GM19455 (cell line): ENCODE data around the gene HINT1.
A peak's percentile ranks its signal among the peaks of the same experiment; 100 is the strongest.
"Not testable (repeated sequence)": the region's sequence is repeated elsewhere in the genome, so short reads cannot be mapped to it uniquely, and the experiment has no call there.

Experiments used
- ATAC-seq: cut with Tn5 transposase; IDR thresholded peaks from one replicate; pipeline ENCODE4 v1.9.1; 2021; ENCODE audit not compliant: unreplicated experiment

Gene HINT1

DNA sequence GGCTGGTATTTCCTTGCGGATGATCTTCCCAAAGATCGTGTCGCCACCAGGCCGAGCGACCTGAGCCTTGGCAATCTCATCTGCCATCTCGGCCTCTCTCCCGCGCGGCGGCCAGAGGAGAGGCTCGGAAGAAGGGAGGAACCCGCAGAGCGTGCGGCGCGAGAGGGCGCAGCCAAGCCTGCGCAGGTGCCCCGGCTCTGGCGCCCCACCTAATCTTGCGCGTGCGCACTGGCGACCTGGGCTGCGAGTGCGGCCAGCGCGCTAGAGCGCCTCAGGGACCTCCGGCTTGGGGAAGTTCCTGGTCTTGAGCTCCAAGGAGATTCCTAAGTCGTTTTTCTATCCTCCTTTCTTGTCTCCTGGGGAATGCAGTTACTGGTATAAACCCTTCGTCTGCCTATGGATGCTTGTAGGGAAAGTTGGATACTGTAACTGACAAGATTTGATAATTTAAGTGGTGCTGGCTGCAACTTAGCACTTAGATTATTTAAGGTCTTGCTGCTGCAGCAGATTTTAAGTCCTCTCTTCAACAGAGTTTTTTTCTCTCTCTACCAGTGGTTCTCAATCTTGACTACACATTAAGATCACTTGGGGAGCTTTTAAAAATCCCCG is at the start of gene HINT1:
HINT1 (minus strand) TSS at position 138 of the 609 bp plus-strand sequence; CDS start at position 87, 51 bp downstream.
- peak; percentile 84 for ATAC-seq

- no peak for ATAC-seq
These were observed 49.7 kb upstream of the HINT1 start for GRCh38 chr5:131214609-131215227.

DNA sequence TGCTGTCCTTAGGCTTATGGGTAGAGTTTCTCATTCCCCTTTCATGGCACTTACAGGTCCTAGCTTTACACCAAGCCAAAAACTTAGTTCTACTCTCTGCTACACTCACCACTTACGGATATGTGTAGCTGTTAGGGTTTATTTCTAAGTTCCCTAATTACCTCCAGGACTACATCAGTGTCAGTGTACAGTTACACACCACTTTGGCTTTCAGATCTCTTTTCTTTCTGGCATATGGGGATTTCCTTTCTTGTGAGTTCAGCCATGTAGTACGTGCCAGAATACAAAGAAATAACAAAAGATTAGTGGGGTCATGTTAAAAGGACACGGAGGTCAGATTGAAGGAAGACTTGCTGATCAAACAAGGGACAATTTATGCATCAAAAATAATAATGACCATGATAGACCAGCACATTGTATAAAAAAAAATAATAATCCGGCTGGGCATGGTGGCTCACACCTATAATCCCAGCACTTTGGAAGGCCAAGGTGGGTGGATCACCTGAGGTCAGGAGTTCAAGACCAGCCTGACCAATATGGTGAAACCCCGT is 47.5 kb upstream of the HINT1 start:
- ATAC-seq = peak; percentile 39

- no peak for ATAC-seq
These were observed 46.6 kb upstream of the HINT1 start for GRCh38 chr5:131211669-131212068.

DNA sequence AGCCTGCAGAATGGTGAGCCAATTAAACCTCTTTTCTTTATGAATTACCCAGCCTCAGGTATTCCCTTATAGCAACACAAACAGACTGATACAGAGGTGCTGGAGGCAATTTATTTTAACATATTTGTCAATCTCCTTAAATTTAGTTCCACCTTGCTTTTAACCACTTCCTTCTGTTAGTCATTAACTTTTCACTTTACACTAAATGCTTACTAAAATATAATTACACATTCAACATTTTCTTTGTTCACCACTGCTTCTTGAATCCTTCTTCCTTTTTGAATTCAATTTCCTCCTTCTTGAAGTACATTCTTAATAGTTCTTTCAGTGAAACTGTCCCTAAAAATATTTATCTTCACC is 45.1 kb upstream of the HINT1 start:
- no peak for ATAC-seq

GRCh38 chr5:131209506-131210150 is 44.6 kb upstream of the HINT1 start:
- peak; percentile 77 for ATAC-seq

- ATAC-seq = peak; percentile 32
These were observed 44.1 kb upstream of the HINT1 start for GRCh38 chr5:131209175-131209505.

- ATAC-seq = no peak
These were observed 41.7 kb upstream of the HINT1 start for GRCh38 chr5:131206772-131207171.

- ATAC-seq = no peak
These were observed 41.0 kb upstream of the HINT1 start for GRCh38 chr5:131206061-131206460.

DNA sequence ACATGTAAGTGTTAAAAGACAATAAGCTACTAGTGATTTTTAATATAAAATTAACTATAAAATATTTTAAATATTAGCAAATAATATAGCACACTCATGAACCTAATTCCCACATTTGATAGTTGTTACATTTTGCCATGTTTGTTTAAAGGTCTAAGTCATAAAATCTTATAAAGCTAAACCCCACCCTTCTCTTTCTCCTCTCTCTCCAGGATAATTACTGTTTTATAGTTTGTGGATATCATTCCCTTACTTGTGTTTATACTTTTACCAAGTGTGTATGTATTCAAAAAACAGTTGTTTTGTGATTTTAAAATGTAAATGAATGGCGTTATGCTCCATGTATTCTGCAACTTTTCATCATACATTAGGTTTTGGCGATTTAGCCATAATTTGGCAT is 39.9 kb upstream of the HINT1 start:
- no peak for ATAC-seq

DNA sequence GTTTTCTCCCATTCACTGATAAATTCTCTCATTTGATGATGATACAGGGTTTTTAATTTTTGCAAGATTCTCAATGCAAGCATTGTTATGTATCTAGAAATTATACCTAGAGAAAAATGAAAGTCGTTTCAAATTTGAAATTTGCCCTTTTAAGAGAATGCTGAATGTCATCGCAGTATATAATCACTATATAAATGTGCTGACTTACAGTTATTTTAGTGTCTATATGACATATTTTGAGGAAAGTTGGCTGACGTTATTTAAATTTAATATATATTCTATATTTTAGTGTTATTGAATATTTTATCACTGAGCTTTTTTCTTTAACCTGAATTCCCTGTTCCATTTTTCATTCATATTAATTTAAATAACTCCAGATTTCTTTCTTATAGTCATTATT is 35.5 kb upstream of the HINT1 start:
- no peak for ATAC-seq

GRCh38 chr5:131198625-131199024 is 33.6 kb upstream of the HINT1 start:
- no peak for ATAC-seq

DNA sequence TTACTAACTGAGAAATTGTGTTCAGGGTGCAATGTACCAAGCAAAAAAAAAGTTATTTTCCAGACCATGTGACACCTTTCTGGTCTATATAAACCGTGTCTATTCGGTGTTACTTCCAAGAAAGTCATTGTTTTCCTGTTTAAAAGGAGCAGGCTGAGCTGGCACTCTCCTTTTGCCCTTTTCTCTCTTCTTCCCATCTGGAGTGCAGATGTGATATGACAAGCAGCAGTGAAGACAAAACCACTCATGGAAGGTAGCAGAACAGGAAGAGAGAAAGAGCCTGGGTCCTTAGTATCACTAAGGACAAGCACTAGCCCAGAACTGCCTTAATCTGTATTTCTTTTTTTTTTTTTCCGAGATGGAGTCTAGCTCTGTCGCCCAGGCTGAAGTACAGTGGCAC is 31.3 kb upstream of the HINT1 start:
- ATAC-seq = no peak

GRCh38 chr5:131195696-131196095 is 30.6 kb upstream of the HINT1 start:
- no peak for ATAC-seq

GRCh38 chr5:131194725-131195124 is 29.7 kb upstream of the HINT1 start:
- no peak for ATAC-seq

DNA sequence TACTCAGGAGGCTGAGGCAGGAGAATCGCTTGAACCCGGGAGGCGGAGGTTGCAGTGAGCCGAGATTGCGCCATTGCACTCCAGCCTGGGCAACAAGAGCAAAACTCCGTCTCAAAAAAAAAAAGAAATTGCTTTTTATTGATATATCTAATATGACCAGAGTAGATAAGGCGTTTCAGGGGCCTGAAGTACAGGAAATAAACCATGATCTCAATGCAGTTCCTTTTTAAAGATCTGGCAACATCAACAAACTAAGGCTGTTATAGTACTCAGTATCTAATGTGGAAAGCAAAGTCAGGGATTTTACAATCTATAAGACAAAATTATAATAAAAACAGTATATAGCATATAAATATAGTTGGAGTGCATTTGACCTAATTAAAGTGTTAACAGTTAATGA is 28.8 kb upstream of the HINT1 start:
- ATAC-seq = not testable (repeated sequence)

DNA sequence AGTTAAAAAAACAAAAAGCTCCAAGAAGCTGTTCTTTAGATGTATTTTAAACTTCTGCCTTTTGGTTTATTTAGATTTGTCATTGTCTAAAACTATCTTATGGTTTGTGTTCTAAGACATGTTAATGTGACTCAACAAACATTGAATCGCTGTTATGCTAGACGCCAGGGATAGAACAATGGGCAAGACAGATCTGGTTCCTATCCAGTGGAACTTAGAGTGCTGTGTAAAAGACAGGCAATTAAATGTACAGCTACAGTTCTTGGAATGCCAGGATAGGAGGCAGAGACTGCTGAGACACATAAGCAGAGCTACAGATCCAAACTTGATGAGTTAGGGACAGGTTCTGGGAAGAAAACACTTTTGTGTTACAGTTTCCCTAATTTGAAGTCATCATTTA is 28.1 kb upstream of the HINT1 start:
- no peak for ATAC-seq

GRCh38 chr5:131186561-131187256 is 21.7 kb upstream of the HINT1 start:
- ATAC-seq = no peak

DNA sequence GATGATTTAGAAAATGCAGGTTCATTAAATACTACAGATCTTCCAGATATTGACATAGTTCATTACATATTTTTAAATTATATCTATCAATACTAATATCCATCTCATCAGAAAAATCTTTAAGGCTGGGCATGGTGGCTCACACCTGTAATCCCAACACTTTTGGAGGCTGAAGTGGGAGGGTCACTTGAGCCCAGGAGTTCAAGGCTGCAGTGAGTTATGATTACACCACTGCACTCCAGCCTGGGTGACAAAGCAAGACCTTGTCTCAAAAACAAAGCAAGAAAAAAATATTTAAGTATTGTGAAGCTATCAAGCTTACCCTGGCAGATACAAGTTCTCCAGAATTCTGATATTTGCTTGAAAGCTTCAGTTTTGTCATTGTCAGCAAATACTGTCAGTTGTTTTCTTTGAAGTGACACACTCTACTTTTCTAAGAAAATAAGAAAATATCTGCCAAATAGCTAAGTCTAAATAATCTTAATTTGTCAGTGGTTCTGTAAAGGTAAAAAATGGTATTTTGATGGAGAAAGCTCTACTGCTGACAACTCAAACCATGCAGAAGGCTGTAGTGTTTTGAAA is 20.6 kb upstream of the HINT1 start:
- ATAC-seq = no peak

DNA sequence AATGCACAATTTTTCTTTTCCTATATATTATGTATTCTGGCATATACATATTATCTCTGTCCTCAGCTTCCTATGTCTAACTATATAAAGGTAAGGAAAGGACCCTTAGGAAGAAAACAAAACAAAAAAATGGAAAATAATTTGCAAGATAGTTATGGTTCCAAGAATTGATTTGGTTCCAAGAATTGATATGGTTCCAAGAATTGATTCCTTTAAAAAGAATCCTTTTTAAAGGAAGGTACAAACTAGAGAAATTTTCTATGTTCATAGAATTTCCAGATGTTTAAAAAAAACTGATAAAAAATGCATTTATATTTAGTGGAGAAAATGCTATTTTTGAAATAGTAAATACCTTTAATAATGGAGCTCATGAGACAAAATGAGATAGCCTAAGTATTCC is 17.8 kb upstream of the HINT1 start:
- no peak for ATAC-seq

DNA sequence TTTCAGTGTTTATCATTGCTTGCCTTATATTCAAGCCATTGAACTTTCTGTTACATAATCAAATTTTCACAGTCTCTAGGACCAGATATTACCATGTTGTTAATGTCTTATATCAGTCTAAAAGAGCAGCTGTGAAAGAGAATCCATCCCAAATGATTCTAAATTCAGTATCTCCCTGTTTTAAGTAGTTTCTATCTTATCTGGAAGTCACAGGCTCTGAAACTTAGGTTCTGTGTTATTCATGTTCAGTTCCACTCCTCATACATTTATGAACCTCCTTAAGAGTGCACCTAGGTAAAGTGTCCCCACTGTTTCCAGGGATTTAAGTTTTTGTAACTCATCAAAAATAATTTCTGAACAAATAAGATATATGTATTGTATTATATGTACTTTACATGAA is 15.4 kb upstream of the HINT1 start:
- ATAC-seq = no peak
